SK-N-SH (cell line): ENCODE measurements around the gene MB.

Experiments
- CTCF ChIP-seq: fragments of 200-600 bp; sonication (generic); IDR thresholded peaks from 2 replicates; pipeline ENCODE4 v1.6.1; 2017; ENCODE audit warnings: antibody characterized with exemption, mild to moderate bottlenecking, moderate library complexity
- JUND ChIP-seq: IDR thresholded peaks from 2 replicates; pipeline ENCODE4 v1.4.0; 2012
- POLR2AphosphoS5 ChIP-seq: IDR thresholded peaks from 2 replicates; pipeline ENCODE4 v1.6.1; 2012; ENCODE audit warnings: low read depth, low read length
- SIN3A ChIP-seq: IDR thresholded peaks from 2 replicates; pipeline ENCODE4 v1.6.1; 2012; ENCODE audit warnings: low read depth, mild to moderate bottlenecking, low read length, moderate library complexity, borderline replicate concordance

DNA sequence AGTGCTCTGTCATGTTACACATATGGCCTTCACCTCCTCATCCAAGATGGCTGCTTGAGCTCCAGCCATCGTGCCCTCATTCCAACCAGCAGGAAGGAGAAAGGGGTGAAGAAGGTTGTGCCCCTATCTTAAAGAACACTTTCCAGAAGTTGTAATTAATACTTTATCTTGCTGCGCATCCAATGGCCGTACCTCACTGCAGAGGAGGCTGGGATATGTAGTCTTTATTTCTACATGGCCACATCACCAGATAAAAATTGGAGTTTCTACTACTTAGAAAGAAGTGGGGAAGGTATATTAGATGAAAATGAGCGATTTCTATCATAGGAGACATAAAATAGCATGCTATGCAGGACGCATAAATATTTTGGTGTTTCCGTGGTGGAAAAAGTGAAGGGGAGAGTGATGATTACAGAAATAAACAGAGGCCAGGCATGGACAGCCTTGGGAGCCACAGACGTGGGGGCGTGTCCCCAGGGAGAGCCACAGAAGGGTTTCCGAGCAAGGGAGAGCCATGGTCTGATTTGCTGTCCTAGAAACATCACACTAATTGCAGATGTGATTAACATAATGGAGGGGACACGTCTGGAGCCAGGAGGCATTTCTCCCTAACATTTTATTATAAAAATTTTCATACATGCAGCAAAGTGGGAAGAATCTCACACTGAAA is 8.8 kb upstream of the MB start:
- TF ChIP-seq CTCF = no peak
- no peak for TF ChIP-seq SIN3A
- no peak for TF ChIP-seq POLR2AphosphoS5
- TF ChIP-seq JUND = no peak
